Suppressor macrophage (primary cell): Measurements from ENCODE around the gene AKTIP.
A peak's percentile ranks its signal among the peaks of the same experiment; 100 is the strongest.
"Not testable (repeated sequence)": the region's sequence is repeated elsewhere in the genome, so short reads cannot be mapped to it uniquely, and the experiment has no call there.

Experiments
- DNase-seq, 4 experiments: peaks; one replicate each; pipeline ENCODE4 v3.0.0-alpha.2; 2020 to 2022
- total RNA-seq, 17 experiments: gene quantifications; one replicate each; lab custom pipeline; 2026; ENCODE audit warnings: mixed read lengths in 6 of 17, inconsistent platforms in 3 of 17; lab: John Stamatoyannopoulos, UW

AKTIP gene
- 3.6 to 13.4 (median 9.3) reads per million in 17 experiments for total RNA-seq

- peak; percentile 13 to 44 (median 29) for DNase-seq
Observed at GRCh38 chr16:53502331-53503269, at the start of gene AKTIP. TSS of gene AKTIP (minus strand) at chr16:53503209. CDS start at chr16:53500259, 2,950 bp downstream.

GRCh38 chr16:53549970-53550690, 47.1 kb upstream of the AKTIP start:
- DNase-seq: peak; percentile 38 to 57 (median 43)

- no peak for DNase-seq
Observed at GRCh38 chr16:53546988-53547391, 44.0 kb upstream of the AKTIP start.

- peak in 2 of 4 experiments; percentile 12 to 22 for DNase-seq
Observed at GRCh38 chr16:53545433-53545832, 42.4 kb upstream of the AKTIP start.

- no peak for DNase-seq
Observed at GRCh38 chr16:53542283-53542682, 39.3 kb upstream of the AKTIP start.

GRCh38 chr16:53541326-53541725, 38.3 kb upstream of the AKTIP start:
- DNase-seq: no peak

GRCh38 chr16:53539759-53540718, 37.0 kb upstream of the AKTIP start:
- DNase-seq: not testable (repeated sequence)

- DNase-seq: not testable (repeated sequence)
Observed at GRCh38 chr16:53539346-53539745, 36.3 kb upstream of the AKTIP start.

- DNase-seq: no peak
Observed at GRCh38 chr16:53537626-53538025, 34.6 kb upstream of the AKTIP start.

GRCh38 chr16:53534206-53534605, 31.2 kb upstream of the AKTIP start:
- DNase-seq: no peak

- no peak for DNase-seq
Observed at GRCh38 chr16:53530741-53531140, 27.7 kb upstream of the AKTIP start.

- DNase-seq: no peak
Observed at GRCh38 chr16:53530046-53530445, 27.0 kb upstream of the AKTIP start.

GRCh38 chr16:53529513-53529912, 26.5 kb upstream of the AKTIP start:
- no peak for DNase-seq

- DNase-seq: no peak
Observed at GRCh38 chr16:53528797-53529196, 25.8 kb upstream of the AKTIP start.

GRCh38 chr16:53523971-53524548, 21.1 kb upstream of the AKTIP start:
- no peak for DNase-seq

GRCh38 chr16:53523126-53523804, 20.3 kb upstream of the AKTIP start:
- no peak for DNase-seq

GRCh38 chr16:53519417-53520091, 16.5 kb upstream of the AKTIP start:
- peak in 1 of 4 experiments; percentile 6 for DNase-seq

GRCh38 chr16:53518550-53519416, 15.8 kb upstream of the AKTIP start:
- DNase-seq: peak; percentile 19 to 40 (median 22)

- no peak for DNase-seq
Observed at GRCh38 chr16:53517851-53518250, 14.8 kb upstream of the AKTIP start.

GRCh38 chr16:53515811-53516210, 12.8 kb upstream of the AKTIP start:
- no peak for DNase-seq
